Neutrophil (primary cell): ENCODE results near the gene MAP2.

Experiments
- H3K27ac ChIP-seq: fragments of 200-600 bp; sonication (generic); 2 replicates; pipeline ENCODE4 v1.5.1; 2016; ENCODE audit warnings: mild to moderate bottlenecking, moderate library complexity
- H3K27me3 ChIP-seq: fragments of 200-600 bp; sonication (generic); 2 replicates; pipeline ENCODE4 v1.6.0; 2016; ENCODE audit warnings: mild to moderate bottlenecking
- H3K36me3 ChIP-seq: fragments of 200-600 bp; sonication (generic); 2 replicates; pipeline ENCODE4 v1.5.1; 2017
- H3K4me1 ChIP-seq, 2 experiments: fragments of 200-600 bp in 1 of 2; sonication (generic) in 1 of 2; 1 replicate in 1 of 2; 2 replicates in 1 of 2; pipeline versions ENCODE4 v1.5.1 to v1.6.1; 2013 to 2016; ENCODE audit warnings: low read depth in 1 of 2, low read length in 1 of 2, mild to moderate bottlenecking in 1 of 2, moderate library complexity in 1 of 2; ENCODE audit not compliant: control insufficient read depth in 1 of 2, insufficient read depth in 1 of 2
- H3K4me3 ChIP-seq, 2 experiments: fragments of 200-600 bp in 1 of 2; sonication (generic) in 1 of 2; 1 replicate in 1 of 2; 2 replicates in 1 of 2; pipeline ENCODE4 v1.5.1; 2013 to 2016; ENCODE audit warnings: low read depth in 1 of 2, low read length in 1 of 2, mild to moderate bottlenecking in 1 of 2, moderate library complexity in 1 of 2
- H3K9me3 ChIP-seq: fragments of 200-600 bp; sonication (generic); 2 replicates; pipeline ENCODE4 v1.5.1; 2016
- CTCF ChIP-seq: fragments of 200-600 bp; sonication (generic); IDR thresholded peaks from 2 replicates; pipeline ENCODE4 v1.5.1; 2016; ENCODE audit warnings: antibody characterized with exemption

The MAP2 gene

DNA sequence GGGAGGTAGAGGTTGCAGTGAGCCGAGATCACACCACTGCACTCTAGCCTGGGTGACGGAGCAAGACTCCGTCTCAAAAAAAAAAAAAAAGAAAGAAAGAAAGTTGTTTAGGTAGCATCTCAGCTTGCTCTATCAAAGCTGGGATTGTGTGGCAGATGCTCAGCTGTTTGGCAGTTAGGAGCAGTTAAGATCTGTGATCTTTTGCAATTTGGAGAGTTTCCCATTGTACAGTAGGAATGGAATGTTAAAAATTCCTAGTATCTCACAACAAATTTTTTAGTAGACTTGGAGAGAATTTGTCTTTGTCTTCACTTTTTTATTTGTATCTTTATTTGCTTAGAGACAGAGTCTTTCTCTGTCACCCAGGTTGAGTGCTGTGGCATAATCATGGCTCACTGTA is 224.9 kb downstream of the MAP2 start:
- no peak overlapping the region for H3K27ac ChIP-seq
- H3K9me3 ChIP-seq = no peaks in the 10 kb centered on the region
- H3K4me3 ChIP-seq = no peak overlapping the region
- no peak for TF ChIP-seq CTCF
- no peaks in the 10 kb centered on the region for H3K27me3 ChIP-seq
- no peaks in the 10 kb centered on the region for H3K4me1 ChIP-seq
- no peaks in the 10 kb centered on the region for H3K36me3 ChIP-seq

- Histone ChIP-seq H3K27me3 (no peaks in the 10 kb centered on the region), H3K36me3 (no peaks in the 10 kb centered on the region), H3K27ac (no peak overlapping the region), H3K4me3 (no peak overlapping the region), H3K9me3 (no peaks in the 10 kb centered on the region), H3K4me1 (no peaks in the 10 kb centered on the region)
- no peak for TF ChIP-seq CTCF
These were observed 229.3 kb downstream of the MAP2 start for GRCh38 chr2:209653134-209653533.

DNA sequence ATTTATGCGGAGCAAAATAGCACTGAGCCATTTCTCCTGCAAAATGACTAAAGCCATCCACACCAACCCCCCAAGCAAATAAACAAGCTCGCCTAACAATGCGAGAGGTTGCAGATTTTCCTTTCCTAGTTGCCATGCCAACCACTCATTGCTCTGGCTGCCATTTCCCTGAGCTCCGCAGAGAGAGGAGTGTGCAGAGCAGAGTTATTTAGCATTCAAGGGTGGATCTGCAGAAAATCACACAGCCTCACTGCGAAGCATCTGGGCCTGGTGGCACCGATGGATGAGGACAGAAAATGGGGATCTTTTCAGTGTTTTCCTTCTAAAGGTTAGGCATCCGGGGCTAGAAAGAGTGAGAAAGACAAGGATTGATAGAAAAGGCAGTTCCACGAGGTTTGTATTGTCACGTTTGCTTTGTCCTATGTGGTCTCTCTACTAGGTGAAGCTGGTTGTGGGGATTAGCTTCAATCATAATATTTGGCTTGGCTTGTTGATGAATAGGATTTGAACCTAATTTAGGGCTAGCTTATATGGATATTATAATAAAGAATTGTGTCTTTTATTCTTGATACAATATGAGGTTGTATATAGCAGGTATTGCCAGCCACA is 237.5 kb downstream of the MAP2 start:
- no peak overlapping the region for H3K27ac ChIP-seq
- no peaks in the 10 kb centered on the region for H3K36me3 ChIP-seq
- no peaks in the 10 kb centered on the region for H3K9me3 ChIP-seq
- TF ChIP-seq CTCF = no peak
- no peaks in the 10 kb centered on the region for H3K27me3 ChIP-seq
- no peak overlapping the region for H3K4me3 ChIP-seq
- H3K4me1 ChIP-seq = no peaks in the 10 kb centered on the region

DNA sequence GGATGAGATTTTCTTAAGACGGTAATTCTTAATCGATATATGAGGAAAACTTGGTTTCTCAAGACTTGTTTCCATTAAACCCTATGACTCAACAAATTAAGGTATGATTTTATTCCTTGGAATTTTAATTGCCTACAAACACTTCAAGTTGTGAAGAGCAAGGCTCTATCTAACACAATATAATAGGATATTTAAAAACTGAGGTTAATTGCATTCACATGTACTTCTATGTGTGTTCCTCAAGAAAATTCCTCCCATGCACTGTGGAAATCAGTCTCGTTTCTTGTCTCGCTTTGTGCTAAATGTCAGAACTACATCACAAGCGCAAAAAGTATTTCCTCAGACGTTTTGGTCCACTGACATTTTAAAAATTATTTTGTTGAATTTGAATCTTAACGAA is 238.2 kb downstream of the MAP2 start:
- Histone ChIP-seq H3K4me3 (no peak overlapping the region), H3K9me3 (no peaks in the 10 kb centered on the region), H3K4me1 (no peaks in the 10 kb centered on the region), H3K27me3 (no peaks in the 10 kb centered on the region), H3K36me3 (no peaks in the 10 kb centered on the region), H3K27ac (no peak overlapping the region)
- TF ChIP-seq CTCF = no peak

- no peak overlapping the region for H3K27ac ChIP-seq
These were observed 239.3 kb downstream of the MAP2 start for GRCh38 chr2:209663139-209663538.

More at GRCh38 chr2:209663139-209663538, 239.3 kb downstream of the MAP2 start:
- Histone ChIP-seq H3K4me3 (no peak overlapping the region), H3K9me3 (no peaks in the 10 kb centered on the region), H3K27me3 (no peaks in the 10 kb centered on the region), H3K4me1 (no peaks in the 10 kb centered on the region), H3K36me3 (no peaks in the 10 kb centered on the region)
- no peak for TF ChIP-seq CTCF
